SK-N-SH (cell line): Measurements from ENCODE around the gene RAB7B. TPM values are rescaled to one million over a fixed set of nuclear protein-coding genes. Genes with fewer than 3 reads are reported as not detected.

Experiments
- CTCF ChIA-PET: fragments of 300-600, 350-600 bp; formaldehyde crosslinking; extraction: SDS; loops from one replicate; lab custom pipeline; 2021; lab: Yijun Ruan, JAX
- POLR2A ChIA-PET: fragments of 350-600 bp; sonication (Branson Sonifier 250); formaldehyde crosslinking; extraction: SDS; loops from one replicate; lab custom pipeline; 2020; ENCODE audit warnings: antibody characterized with exemption, inconsistent platforms; lab: Yijun Ruan, JAX
- DNase-seq: peaks from one replicate; pipeline ENCODE4 v3.0.0; 2012
- H2AFZ ChIP-seq: fragments of 200-600 bp; sonication (generic); 2 replicates; pipeline ENCODE4 v1.8.1; 2016; ENCODE audit warnings: antibody characterized with exemption, mild to moderate bottlenecking, low read depth
- H3F3A ChIP-seq: fragments of 200-600 bp; sonication (generic); replicated peaks from 2 replicates; pipeline ENCODE3; 2016; ENCODE audit warnings: antibody characterized with exemption, mild to moderate bottlenecking; ENCODE audit not compliant: insufficient read depth
- H3K27ac ChIP-seq, 2 experiments: fragments of 200-500 bp in 1 of 2; fragments of 200-600 bp in 1 of 2; sonication (Bioruptor generic) in 1 of 2; sonication (generic), shearing (Covaris generic) in 1 of 2; 2 replicates each; pipeline versions ENCODE4 v1.5.1 to v1.6.1; 2014 to 2016; ENCODE audit warnings: low read depth in 2 of 2, inconsistent platforms in 1 of 2, low read length in 1 of 2, mild to moderate bottlenecking in 1 of 2, mixed read lengths in 1 of 2
- H3K27me3 ChIP-seq: fragments of 200-600 bp; sonication (generic), shearing (Covaris generic); 2 replicates; pipeline ENCODE4 v1.6.1; 2016; ENCODE audit warnings: mixed run types; ENCODE audit not compliant: insufficient read depth
- H3K36me3 ChIP-seq, 2 experiments: fragments of 200-500 bp in 1 of 2; fragments of 200-600 bp in 1 of 2; sonication (Bioruptor generic) in 1 of 2; sonication (generic) in 1 of 2; replicated peaks in 1 of 2; 2 replicates each; pipeline versions ENCODE3 to v1.5.1; 2014 to 2016; ENCODE audit warnings: low read length in 1 of 2, mild to moderate bottlenecking in 1 of 2; ENCODE audit not compliant: insufficient read depth in 2 of 2, control insufficient read depth in 1 of 2
- H3K4me1 ChIP-seq, 2 experiments: fragments of 200-500 bp in 1 of 2; fragments of 200-600 bp in 1 of 2; sonication (Bioruptor generic) in 1 of 2; sonication (generic), shearing (Covaris generic) in 1 of 2; 2 replicates each; pipeline versions ENCODE4 v1.5.1 to v1.6.1; 2014 to 2016; ENCODE audit warnings: low read depth in 1 of 2, low read length in 1 of 2, mixed run types in 1 of 2; ENCODE audit not compliant: insufficient read depth in 2 of 2, control insufficient read depth in 1 of 2
- H3K4me2 ChIP-seq: fragments of 200-600 bp; sonication (generic), shearing (Covaris generic); 2 replicates; pipeline ENCODE4 v1.6.1; 2017; ENCODE audit warnings: mixed run types
- H3K4me3 ChIP-seq, 2 experiments: fragments of 200-500 bp in 1 of 2; fragments of 200-600 bp in 1 of 2; sonication (Bioruptor generic) in 1 of 2; sonication (generic), shearing (Covaris generic) in 1 of 2; 2 replicates each; pipeline versions ENCODE4 v1.5.1 to v1.8.1; 2014 to 2016; ENCODE audit warnings: low read depth in 2 of 2, inconsistent platforms in 1 of 2, low read length in 1 of 2, mild to moderate bottlenecking in 1 of 2, mixed read lengths in 1 of 2, moderate library complexity in 1 of 2
- H3K79me2 ChIP-seq: fragments of 200-600 bp; sonication (generic); 2 replicates; pipeline ENCODE4 v1.8.1; 2017; ENCODE audit warnings: mild to moderate bottlenecking; ENCODE audit not compliant: insufficient read depth
- H3K9ac ChIP-seq: fragments of 200-600 bp; sonication (generic); 2 replicates; pipeline ENCODE4 v1.6.1; 2017; ENCODE audit warnings: mixed run types
- H3K9me2 ChIP-seq: fragments of 200-600 bp; sonication (generic); 2 replicates; pipeline ENCODE4 v1.6.1; 2017; ENCODE audit warnings: mixed run types
- H3K9me3 ChIP-seq: fragments of 200-600 bp; sonication (generic); 2 replicates; pipeline ENCODE4 v1.6.1; 2017; ENCODE audit warnings: mixed run types, mild to moderate bottlenecking, moderate library complexity
- H4K20me1 ChIP-seq: fragments of 200-600 bp; sonication (generic); 2 replicates; pipeline ENCODE4 v1.6.1; 2017; ENCODE audit warnings: mild to moderate bottlenecking, mixed run types; ENCODE audit not compliant: insufficient read depth
- FOXM1 ChIP-seq: IDR thresholded peaks from 2 replicates; pipeline ENCODE4 v1.4.0; 2012; ENCODE audit warnings: low read depth, mild to moderate bottlenecking
- RAD21 ChIP-seq: IDR thresholded peaks from 2 replicates; pipeline ENCODE4 v1.6.1; 2012; ENCODE audit warnings: mild to moderate bottlenecking, low read length
- SMC3 ChIP-seq: IDR thresholded peaks from 2 replicates; pipeline ENCODE4 v1.6.1; 2012; ENCODE audit warnings: low read depth, low read length, improper control_type of control experiment
- WGBS: methylation state at CpG from one replicate; pipeline ENCODE4 v1.1.6; 2017; ENCODE audit warnings: low lambda C conversion rate; 5-methylcytosine and 5-hydroxymethylcytosine counted together
- polyA plus RNA-seq, 3 experiments: library from polyadenylated mRNA; depleted of rRNA; stranded (reverse); fragments of >200 nt; gene quantifications; 2 replicates each; pipeline ENCODE4 v1.2.3, GENCODE V29; 2012
- TF ChIP-seq, protein P1 (sequence below): IDR thresholded peaks from 2 replicates; pipeline ENCODE4 v1.6.1; 2012; ENCODE audit warnings: mild to moderate bottlenecking, low read depth, low read length, moderate library complexity
- TF ChIP-seq, protein P2 (sequence below): fragments of 200-600 bp; sonication (generic); IDR thresholded peaks from 2 replicates; pipeline ENCODE4 v1.6.1; 2017; ENCODE audit warnings: antibody characterized with exemption, mild to moderate bottlenecking, moderate library complexity

Gene RAB7B
- polyA plus RNA-seq, 1 of the 3 experiments (the other 2 are of a cell fraction), result 0.15 TPM

DNA sequence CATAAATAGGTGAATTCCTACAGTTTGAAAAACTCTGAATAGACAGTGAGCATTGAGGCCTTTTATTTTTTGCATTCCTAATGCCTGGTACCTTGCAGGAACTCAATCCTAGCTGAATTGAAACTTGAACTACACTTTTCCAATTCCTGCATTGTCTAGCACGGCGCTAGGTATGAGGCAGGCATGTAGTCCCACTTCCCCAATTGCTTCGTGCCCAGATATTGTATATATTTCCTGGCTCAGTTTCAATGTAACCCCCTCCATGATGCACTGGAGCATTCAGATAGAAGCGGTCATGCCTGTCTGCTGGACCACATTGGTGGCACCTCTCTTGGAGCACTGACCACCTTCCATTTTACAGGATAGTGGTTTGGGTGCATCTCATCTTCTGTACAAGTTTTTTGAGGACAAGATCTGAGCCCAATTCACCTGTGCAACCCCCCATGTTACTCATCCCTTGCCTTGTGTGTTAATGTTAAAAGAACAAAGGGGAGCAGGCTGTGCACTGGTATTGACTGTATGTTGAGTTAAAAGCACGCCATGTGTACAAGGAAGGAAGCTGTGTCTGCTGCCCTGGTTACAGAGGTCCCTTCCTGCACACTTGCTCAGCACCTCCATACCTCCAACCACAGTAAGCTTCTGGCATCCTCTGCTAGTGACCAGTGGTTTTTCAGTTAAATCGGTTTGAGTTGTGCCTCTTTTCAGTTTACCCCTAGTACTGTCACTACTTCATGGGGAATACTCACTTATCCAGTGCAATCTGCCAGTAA lies 10.0 kb upstream of the RAB7B start:
- TF ChIP-seq, protein P1, sequence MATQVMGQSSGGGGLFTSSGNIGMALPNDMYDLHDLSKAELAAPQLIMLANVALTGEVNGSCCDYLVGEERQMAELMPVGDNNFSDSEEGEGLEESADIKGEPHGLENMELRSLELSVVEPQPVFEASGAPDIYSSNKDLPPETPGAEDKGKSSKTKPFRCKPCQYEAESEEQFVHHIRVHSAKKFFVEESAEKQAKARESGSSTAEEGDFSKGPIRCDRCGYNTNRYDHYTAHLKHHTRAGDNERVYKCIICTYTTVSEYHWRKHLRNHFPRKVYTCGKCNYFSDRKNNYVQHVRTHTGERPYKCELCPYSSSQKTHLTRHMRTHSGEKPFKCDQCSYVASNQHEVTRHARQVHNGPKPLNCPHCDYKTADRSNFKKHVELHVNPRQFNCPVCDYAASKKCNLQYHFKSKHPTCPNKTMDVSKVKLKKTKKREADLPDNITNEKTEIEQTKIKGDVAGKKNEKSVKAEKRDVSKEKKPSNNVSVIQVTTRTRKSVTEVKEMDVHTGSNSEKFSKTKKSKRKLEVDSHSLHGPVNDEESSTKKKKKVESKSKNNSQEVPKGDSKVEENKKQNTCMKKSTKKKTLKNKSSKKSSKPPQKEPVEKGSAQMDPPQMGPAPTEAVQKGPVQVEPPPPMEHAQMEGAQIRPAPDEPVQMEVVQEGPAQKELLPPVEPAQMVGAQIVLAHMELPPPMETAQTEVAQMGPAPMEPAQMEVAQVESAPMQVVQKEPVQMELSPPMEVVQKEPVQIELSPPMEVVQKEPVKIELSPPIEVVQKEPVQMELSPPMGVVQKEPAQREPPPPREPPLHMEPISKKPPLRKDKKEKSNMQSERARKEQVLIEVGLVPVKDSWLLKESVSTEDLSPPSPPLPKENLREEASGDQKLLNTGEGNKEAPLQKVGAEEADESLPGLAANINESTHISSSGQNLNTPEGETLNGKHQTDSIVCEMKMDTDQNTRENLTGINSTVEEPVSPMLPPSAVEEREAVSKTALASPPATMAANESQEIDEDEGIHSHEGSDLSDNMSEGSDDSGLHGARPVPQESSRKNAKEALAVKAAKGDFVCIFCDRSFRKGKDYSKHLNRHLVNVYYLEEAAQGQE, result no peak
- TF ChIP-seq SMC3, result no peak
- WGBS, result 60% methylated on average over 6 of the region's 6 CpGs
- CTCF ChIA-PET, result interaction anchor here (1.1 to 2.4 kb wide), 2 partner anchors 17 to 29 kb away, joined by 3 to 10 read pairs; no protein-coding TSS in a partner anchor

DNA sequence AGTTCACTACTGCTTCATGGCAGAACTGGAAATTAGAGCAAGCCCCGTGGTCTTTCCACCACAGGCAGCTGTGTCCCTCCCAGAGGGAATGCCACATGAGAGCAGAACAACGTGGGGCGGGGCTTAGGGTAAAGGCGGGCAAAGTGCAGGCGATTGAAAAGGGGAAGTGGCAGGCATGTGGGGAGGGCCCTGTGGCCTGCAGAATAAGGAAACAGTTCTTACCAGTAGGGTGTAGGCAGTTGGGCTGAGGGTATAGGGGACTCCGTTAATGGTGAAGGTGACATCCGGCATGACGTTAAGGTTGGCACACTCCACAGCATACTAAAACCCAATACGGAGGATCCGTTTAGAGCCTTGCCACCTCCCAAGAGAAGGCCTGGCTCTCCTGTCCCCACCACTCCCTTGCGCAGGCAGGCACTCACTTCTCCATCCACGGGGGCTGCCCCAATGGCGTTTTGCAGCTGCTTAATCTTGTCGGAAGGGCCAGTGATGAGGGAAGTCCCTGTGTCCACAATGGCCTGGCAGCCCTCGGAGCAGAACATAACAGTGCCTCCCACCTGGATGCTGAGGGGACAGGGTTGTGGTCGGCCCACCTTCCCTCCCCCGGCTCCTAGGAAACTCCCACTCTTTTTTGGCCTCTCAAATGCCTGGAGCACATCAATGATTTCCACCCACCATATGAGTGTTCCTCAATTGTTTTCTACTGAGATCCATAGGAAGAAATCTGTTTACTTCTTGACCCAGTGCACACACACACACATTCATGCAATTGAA lies 9.1 kb upstream of the RAB7B start:
- Histone ChIP-seq H2AFZ (no peak overlapping the region), H3K27ac (no peak overlapping the region), H3K9ac (no peak overlapping the region), H3K9me3 (no peaks in the 10 kb centered on the region), H3K4me3 (no peak overlapping the region), H3K4me1 (no peaks in the 10 kb centered on the region), H3K4me2 (no peak overlapping the region), H4K20me1 (no peaks in the 10 kb centered on the region), H3F3A (no peaks in the 10 kb centered on the region), H3K79me2 (no peaks in the 10 kb centered on the region), H3K9me2 (no peaks in the 10 kb centered on the region), H3K36me3 (no peaks in the 10 kb centered on the region), H3K27me3 (peaks cover 14% of the 10 kb centered on the region; the same call in 1 of the 2 replicates)
- TF ChIP-seq, protein P2, sequence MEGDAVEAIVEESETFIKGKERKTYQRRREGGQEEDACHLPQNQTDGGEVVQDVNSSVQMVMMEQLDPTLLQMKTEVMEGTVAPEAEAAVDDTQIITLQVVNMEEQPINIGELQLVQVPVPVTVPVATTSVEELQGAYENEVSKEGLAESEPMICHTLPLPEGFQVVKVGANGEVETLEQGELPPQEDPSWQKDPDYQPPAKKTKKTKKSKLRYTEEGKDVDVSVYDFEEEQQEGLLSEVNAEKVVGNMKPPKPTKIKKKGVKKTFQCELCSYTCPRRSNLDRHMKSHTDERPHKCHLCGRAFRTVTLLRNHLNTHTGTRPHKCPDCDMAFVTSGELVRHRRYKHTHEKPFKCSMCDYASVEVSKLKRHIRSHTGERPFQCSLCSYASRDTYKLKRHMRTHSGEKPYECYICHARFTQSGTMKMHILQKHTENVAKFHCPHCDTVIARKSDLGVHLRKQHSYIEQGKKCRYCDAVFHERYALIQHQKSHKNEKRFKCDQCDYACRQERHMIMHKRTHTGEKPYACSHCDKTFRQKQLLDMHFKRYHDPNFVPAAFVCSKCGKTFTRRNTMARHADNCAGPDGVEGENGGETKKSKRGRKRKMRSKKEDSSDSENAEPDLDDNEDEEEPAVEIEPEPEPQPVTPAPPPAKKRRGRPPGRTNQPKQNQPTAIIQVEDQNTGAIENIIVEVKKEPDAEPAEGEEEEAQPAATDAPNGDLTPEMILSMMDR, result no peak
- TF ChIP-seq FOXM1 (no peak), RAD21 (no peak), SMC3 (no peak)
- ChIA-PET CTCF (interaction anchor here (0.9 to 2.4 kb wide), 2 partner anchors 18 kb away, joined by 3 to 10 read pairs; no protein-coding TSS in a partner anchor), POLR2A (no interaction called here)
- 72% methylated on average over 17 of the region's 17 CpGs for WGBS
- DNase-seq, result no peak

More for the DNA sequence above, 10.0 kb upstream of the RAB7B start:
- DNase-seq, result no peak
- H3K9me2 ChIP-seq, result no peaks in the 10 kb centered on the region
- H3K27ac ChIP-seq, result no peak overlapping the region
- peaks cover 14% of the 10 kb centered on the region; the same call in 1 of the 2 replicates for H3K27me3 ChIP-seq
- no peaks in the 10 kb centered on the region for H4K20me1 ChIP-seq
- no peaks in the 10 kb centered on the region for H3K4me1 ChIP-seq
- H3K36me3 ChIP-seq, result no peaks in the 10 kb centered on the region
- no peak overlapping the region for H3K9ac ChIP-seq
- POLR2A ChIA-PET, result no interaction called here
- H3K4me2 ChIP-seq, result no peak overlapping the region
- no peak overlapping the region for H2AFZ ChIP-seq
- H3K9me3 ChIP-seq, result no peaks in the 10 kb centered on the region
- no peaks in the 10 kb centered on the region for H3K79me2 ChIP-seq
- H3K4me3 ChIP-seq, result no peak overlapping the region
- no peaks in the 10 kb centered on the region for H3F3A ChIP-seq
